Forelimb muscle (tissue), 1 donor: ENCODE results near the gene BTBD8. TPM values are rescaled to one million over a fixed set of nuclear protein-coding genes. Genes with fewer than 3 reads are reported as not detected.
"Not testable (repeated sequence)": the region's sequence is repeated elsewhere in the genome, so short reads cannot be mapped to it uniquely, and the experiment has no call there.

Source experiments
- DNase-seq: peaks from one replicate; pipeline ENCODE4 v3.0.0-alpha.2; 2013; ENCODE audit warnings: low read depth
- polyA plus RNA-seq: library from polyadenylated mRNA; unstranded; fragments of 120-200 nt; gene quantifications from one replicate; pipeline ENCODE4 v1.2.1, GENCODE V29; 2013; ENCODE audit not compliant: insufficient read length

BTBD8 gene
- polyA plus RNA-seq, result 2.5 TPM

DNA sequence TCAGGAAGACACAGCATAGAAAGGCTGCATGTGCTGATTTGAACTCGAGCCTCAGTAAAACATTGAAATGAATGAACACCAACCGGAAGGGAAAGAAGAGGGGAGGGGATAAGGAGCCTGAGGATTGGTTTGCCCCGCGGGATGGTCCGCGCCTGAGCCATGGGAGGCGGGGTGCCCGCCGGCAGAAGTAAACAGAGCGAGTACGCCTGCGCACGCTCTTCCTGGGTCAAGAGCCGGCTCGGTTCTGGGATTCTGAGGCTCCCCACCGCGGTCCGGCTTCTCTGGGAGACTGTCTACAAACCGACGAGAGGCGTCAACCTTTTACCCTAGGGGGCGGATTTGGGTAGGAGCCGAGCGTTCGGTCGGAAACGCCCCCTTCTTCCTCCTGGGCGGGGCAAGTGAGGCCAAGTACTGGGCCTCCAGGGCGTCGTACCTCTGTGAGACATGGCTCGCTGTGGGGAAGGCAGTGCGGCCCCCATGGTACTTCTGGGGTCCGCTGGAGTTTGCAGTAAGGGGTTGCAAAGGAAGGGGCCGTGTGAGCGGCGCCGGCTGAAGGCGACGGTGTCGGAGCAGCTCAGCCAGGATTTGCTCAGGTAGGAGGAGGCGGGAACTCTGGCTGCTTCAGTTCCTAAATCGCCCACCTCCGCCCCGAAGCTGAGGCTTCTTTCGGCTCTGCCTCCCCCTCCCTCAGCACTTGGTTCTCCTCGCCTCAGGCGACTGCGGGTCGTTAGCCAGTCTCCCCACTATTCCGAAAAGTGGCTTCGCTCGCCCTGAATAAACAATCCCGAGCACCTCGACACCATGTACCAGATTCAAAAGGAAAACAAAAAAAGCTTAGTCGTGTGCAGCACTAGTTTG is at the start of gene BTBD8:
Gene BTBD8, plus strand, starts transcription at position 218 of the 858 bp plus-strand sequence. Its CDS starts 227 bp downstream, at position 445.
- peak; percentile 9 for DNase-seq

DNA sequence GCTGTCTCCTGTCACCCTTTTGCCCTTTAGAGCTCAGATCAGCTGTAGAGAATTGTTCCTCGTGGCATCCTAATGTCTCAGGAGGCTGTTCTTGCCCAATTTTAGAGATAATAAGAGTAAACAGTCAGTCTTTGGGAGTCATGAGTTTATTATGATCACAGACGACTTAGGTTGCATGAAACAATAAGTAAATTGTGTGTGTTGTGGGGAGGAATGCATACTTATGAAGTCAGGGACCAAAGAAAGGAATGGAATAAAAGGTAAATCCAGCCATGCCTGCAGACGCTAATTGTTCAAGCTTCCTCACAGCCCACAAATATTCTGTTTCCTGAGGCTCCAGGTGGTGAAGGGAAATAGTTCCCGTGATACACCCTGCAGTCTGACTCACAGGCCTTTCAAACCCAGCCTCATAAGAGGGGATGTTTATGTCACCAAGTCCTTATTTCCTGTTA is 49.5 kb upstream of the BTBD8 start:
- DNase-seq, result no peak

DNA sequence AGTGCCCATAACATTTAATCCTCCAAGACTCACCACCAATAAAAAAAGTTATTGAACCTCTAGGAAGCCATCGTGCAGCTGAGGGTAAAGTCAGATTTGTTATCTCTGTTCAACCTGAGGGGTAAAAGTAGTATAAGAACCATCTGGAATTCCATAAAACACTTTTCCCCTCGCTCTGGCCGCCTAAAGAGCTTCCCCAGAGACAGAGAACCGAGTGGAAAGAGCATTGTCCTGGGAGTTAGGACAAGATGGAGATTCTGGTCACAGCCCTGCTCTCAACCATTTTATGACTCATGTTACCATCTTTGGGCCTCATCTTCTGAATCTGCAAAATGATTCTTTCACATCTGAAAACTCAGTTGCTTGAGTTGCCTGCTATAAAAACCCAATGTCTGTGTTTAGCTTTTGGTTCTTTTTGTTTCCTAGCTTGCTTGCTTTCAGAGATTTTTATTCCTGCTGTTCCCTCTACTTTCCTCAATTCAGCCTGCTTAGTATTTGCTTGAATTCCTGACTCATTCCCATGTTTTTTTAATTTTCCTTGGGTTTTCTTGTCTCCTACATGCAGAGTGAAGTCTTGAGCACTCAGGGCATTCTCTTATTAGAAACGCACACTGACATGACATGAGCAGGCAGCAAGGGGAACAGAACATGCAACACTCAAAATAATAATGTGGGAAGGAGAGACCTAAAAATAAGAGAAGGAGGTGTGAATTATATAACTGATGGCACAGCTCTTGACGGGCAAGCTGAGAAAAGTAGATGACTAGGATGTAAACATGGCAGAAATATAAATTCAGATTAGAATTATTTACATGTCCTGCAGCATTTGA is 48.6 kb upstream of the BTBD8 start:
- DNase-seq, result no peak

GRCh38 chr1:92037400-92037799 is 42.7 kb upstream of the BTBD8 start:
- DNase-seq, result no peak

- DNase-seq, result no peak
Observed at GRCh38 chr1:92038695-92039346, 41.3 kb upstream of the BTBD8 start.

- no peak for DNase-seq
Observed at GRCh38 chr1:92040971-92041370, 39.2 kb upstream of the BTBD8 start.

DNA sequence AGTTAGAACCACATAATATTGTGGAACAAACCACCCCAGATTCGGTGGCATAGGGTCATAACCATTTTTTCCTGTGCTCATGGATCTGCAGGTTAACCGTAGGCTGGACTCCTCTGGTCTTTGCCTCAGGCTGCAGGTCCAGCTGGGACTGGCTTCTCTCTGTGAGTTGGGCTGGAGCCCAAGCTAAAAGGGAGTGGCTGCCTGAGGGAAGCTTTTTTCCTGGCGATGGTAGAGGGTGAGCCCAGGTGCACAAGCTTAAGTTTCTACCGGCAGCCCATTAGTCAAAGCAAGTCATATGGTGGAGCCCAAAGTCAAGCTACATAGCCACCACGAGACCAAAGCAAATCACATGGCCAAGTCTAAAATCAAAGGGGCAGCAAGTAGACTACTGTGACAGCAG is 36.5 kb upstream of the BTBD8 start:
- no peak for DNase-seq

DNA sequence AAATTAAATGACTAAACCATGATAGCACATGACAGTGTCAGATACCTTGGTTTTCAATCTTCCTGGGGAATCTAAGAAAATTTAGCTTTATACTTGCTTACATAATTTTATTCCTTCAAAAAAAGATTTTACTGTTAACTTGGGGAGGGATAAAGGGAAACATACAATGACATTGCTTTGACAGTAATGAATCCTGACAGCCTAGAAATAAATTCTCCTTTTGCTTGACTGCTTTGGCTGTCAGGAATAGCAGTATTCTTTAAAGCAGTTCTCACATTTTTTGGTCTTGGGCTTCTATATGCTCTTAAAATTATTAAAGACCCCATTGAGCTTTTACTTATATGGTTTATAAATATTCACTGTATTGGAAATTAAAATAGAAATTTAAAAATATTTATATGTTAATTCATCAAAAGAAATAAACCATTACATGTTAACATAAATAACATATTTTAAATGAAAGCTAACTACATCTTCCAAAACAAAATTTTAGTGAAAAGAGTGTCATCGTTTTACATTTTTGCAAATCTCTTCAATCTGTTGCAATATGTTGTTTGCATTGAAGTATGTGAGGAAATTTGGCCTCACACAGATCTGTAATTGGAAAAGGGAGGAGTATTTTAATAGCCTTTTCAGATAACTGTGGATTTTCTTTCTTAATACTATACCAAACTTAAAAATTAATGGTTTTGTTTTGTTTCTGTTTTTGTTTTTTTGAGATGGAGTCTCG is 34.2 kb upstream of the BTBD8 start:
- no peak for DNase-seq

- DNase-seq, result no peak
Observed at GRCh38 chr1:92051948-92052347, 28.2 kb upstream of the BTBD8 start.

DNA sequence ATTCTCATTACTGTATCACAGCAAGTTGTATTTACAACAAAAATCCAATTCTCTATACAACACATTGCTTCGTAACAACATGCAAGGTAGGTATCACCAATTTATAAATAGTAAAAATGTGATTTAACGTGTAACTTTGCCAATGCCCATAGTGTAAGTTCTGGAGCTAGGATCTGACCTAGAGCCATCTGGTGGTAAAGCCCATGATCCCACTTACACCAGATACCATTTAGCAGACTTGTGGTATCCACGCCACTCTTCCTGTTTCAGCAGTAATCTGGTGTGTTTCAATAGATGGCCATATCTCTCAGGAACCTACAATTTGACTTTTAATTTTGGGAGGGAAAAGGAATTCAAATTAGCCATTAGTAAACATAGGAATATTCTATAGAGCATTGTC is 15.1 kb upstream of the BTBD8 start:
- DNase-seq, result no peak

DNA sequence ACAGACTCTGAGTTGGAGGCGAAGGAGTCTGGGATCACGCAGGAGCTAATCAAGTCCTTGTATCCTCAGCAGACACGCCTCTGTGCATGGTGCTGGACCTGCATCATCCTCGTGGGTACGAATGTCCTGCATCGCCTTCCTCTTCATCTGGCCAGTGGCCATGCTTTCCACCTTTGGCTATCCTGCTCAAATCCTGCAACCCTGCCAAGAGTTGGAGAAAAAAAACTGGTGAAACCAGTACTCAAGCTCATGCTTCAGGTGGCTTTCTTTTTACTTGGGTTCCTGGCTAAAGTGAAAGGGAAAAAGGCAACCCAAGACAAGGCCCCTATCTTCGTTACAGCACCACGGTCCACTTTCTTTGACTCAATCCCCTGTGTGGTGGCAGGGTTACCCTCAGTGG is 13.8 kb upstream of the BTBD8 start:
- DNase-seq, result no peak

GRCh38 chr1:92070892-92071291 is 9.3 kb upstream of the BTBD8 start:
- no peak for DNase-seq

DNA sequence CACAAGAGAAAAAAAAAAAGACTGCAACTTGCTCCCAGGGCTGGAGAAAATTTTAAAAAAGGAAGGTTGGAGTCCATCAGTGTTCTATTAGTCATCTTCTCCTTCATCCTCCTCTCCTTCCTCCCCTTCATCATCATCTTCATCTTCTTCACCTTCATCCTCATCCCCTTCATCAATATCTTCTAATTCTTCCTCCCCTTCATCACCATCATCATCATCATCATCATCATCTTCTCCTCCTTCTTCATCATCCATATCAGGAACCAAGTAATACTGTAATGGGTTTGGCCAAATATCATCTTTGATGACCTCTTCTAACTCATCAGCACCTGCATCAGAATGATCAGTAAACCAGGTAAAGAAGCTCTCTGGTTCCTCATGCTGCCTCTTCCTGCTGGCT is 5.7 kb upstream of the BTBD8 start:
- DNase-seq, result not testable (repeated sequence)

DNA sequence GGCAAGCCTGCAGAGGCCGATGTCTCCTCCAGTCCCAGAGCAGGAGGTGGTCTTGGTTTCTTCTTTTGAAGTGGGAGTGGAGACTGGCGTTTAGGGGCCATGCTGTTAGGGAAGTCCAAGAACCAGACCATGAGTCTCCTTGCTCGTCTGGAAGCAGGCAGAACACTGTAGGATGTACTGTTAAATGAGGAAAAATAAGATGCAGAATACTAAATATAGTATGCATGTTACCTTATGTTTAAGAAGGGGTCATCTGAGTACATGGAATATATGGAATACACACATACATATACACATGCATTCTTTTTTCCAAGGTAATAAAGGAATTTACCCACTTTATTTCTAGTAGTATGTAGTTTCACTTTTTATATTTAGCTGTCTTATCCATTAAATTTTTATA is 4.8 kb upstream of the BTBD8 start, which contains the start of gene SETSIP:
Gene SETSIP, minus strand, starts transcription at position 101 of the 400 bp plus-strand sequence. Its CDS starts 0 bp downstream, at position 101.
- DNase-seq, result no peak

- DNase-seq, result no peak
Observed at GRCh38 chr1:92076363-92076762, 3.8 kb upstream of the BTBD8 start.

DNA sequence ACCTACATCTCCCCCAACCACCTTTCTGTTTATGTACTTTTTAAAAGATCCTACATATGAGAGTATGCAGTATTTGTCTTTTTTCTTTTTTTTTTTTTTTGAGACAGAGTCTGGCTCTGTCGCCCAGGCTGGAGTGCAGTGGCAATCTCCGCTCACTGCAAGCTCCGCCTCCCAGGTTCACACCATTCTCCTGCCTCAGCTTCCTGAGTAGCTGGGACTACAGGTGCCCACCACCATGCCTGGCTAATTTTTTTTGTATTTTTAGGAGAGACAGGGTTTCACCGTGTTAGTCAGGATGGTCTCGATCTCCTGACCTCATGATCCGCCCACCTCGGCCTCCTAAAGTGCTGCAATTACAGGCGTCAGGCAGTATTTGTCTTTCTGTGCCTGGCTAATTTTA is 2.1 kb upstream of the BTBD8 start:
- not testable (repeated sequence) for DNase-seq

DNA sequence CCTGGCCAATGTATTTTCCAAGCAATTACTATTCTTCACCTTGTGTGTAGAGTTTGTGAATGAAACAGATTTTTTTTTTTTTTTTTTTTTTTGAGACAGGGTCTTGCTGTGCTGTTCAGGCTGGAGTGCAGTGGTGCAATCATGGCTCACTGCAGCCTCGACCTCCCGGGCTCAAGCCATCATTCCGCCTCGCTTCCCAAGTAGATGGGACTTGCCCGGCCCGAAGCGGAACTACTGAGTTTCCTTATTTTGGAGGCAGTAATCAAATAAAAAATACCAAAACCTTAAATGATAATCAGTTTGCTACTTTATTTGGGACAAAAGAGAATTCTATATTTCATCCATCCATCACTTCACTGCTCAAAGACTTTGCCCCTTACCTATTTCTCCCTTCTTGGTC is 704 bp upstream of the BTBD8 start:
- no peak for DNase-seq

DNA sequence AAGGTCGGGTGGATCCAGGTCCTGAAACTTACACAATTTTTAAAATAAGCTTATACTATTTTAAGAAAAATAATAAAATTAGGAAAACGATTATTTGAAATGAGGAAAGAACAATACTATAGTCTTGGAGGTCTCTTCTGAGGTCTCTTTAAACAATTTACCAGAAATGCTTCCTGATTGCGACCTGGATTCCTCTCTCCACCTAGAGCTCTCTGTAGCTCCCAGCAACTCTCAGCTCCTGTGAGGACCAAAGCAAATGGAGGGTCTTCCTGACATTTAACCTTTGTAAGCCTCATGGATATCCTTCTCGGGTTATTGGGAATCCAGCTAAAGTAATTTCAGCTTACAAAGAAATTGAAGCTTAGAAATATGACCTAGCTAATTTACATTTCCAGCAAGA is 886 bp downstream of the BTBD8 start:
- DNase-seq, result no peak

DNA sequence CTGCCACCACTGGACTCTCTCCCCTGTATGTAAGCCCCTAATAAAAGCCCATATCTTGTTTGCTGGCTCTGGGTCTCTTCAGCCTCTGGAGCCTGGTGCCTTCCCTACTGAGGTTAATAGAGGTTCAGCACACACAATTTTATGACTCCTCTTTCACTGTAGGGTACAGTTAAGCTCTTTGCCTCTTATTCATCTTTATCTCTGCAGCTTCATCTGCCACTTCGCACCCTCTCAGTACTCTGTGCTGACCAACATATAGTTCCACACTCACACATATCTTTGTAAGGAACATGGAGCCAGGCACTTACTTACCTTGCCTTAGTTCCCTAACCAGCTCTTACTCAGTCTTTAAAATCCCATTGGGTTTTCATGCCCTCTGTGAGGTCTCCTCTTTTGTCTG is 4.5 kb downstream of the BTBD8 start:
- DNase-seq, result no peak

DNA sequence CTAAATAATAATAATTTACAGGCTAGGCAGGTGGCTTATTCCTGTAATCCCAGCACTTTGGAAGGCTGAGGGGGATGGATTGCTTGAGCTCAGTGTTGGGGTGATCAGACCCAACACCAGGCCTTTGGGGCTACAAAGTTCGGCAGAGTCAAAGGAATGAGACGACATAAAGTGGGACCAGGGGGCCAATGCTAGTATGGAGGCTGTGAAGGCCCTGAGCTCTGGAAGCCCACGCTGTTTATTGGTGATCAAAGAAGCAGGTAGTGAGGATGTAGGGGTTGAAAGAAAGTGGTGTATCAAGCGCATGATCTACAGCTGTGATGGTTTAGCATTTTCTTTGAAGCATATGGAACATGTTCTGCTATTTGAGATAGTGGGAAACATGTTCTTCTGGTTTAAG is 5.6 kb downstream of the BTBD8 start:
- DNase-seq, result no peak

- DNase-seq, result no peak
Observed at GRCh38 chr1:92087542-92087941, 7.4 kb downstream of the BTBD8 start.
